Thyroid gland (tissue), 4 donors: ENCODE measurements around the gene ENOX2. TPM values are rescaled to one million over a fixed set of nuclear protein-coding genes. Genes with fewer than 3 reads are reported as not detected.

Experiments used
- DNase-seq, 2 donors: peaks; one replicate each; pipeline ENCODE4 v3.0.0-alpha.2; 2019
- H3K27ac ChIP-seq, 3 donors: fragments of 200-600 bp; sonication (generic); 1 replicate in 2 of 3; 2 replicates in 1 of 3; pipeline ENCODE4 v1.5.1; 2016 to 2019; ENCODE audit warnings: mild to moderate bottlenecking in 1 of 3, moderate library complexity in 1 of 3
- H3K27me3 ChIP-seq: fragments of 200-600 bp; sonication (generic); one replicate; pipeline ENCODE4 v1.5.1; 2019
- H3K36me3 ChIP-seq, 2 donors: fragments of 200-600 bp; sonication (generic); one replicate each; pipeline ENCODE4 v1.5.1; 2016 to 2019
- H3K4me1 ChIP-seq, 2 donors: fragments of 200-600 bp; sonication (generic); one replicate each; pipeline ENCODE4 v1.5.1; 2017 to 2019
- H3K4me3 ChIP-seq, 3 donors: fragments of 200-600 bp; sonication (generic); replicated peaks in 1 of 3; 1 replicate in 2 of 3; 2 replicates in 1 of 3; pipeline ENCODE4 v1.5.1; 2016; ENCODE audit warnings: mild to moderate bottlenecking in 1 of 3
- H3K9me3 ChIP-seq: fragments of 200-600 bp; sonication (generic); one replicate; pipeline ENCODE4 v1.5.1; 2017
- CTCF ChIP-seq, 6 experiments: fragments of 200-600 bp in 3 of 6; fragments of 450-650 bp in 3 of 6; sonication (generic) in 3 of 6; IDR thresholded peaks; one replicate each; pipeline ENCODE4 v1.5.1; 2016 to 2019; ENCODE audit warnings: antibody characterized with exemption in 6 of 6, mild to moderate bottlenecking in 2 of 6, inconsistent platforms in 1 of 6, moderate library complexity in 1 of 6
- POLR2A ChIP-seq, 2 donors: fragments of 450-650 bp; IDR thresholded peaks; one replicate each; pipeline ENCODE4 v1.6.1; 2017; ENCODE audit warnings: antibody characterized with exemption in 2 of 2, mild to moderate bottlenecking in 2 of 2, moderate library complexity in 1 of 2
- WGBS, 2 donors: methylation state at CpG; one replicate each; pipeline ENCODE4 v1.1.5; 2017; 5-methylcytosine and 5-hydroxymethylcytosine counted together
- intact Hi-C: fragments of 100-400 bp; cut with DNase I; formaldehyde crosslinking; loops from one replicate; pipeline ENCODE4 v1.15.1; 2023
- total RNA-seq, 4 donors: library from RNA; depleted of rRNA; stranded (reverse); fragments of >200 nt; gene quantifications; one replicate each; pipeline ENCODE4 v1.2.3, GENCODE V29; 2016

Gene ENOX2
- total RNA-seq, 4 donors from 2014 or later: 11.8 to 25.2 (median 20.1) TPM

- no peak overlapping the region for H3K27ac ChIP-seq
- TF ChIP-seq POLR2A (IDR thresholded peaks at IDR 0.05) (no peak), CTCF (IDR thresholded peaks at IDR 0.05) (no peak)
- H3K27me3 ChIP-seq: no peaks in the 10 kb centered on the region
- WGBS, 2 donors: 94 to 99% methylated on average over 4 of the region's 4 CpGs
- H3K4me1 ChIP-seq: no peaks in the 10 kb centered on the region
- DNase-seq: no peak
- no peaks in the 10 kb centered on the region for H3K9me3 ChIP-seq
- intact Hi-C loops: no loop called here
- no peak overlapping the region for H3K4me3 ChIP-seq
- no peaks in the 10 kb centered on the region for H3K36me3 ChIP-seq
Observed at GRCh38 chrX:130830599-130831346, 72.2 kb downstream of the ENOX2 start.

GRCh38 chrX:130829526-130830515 is 73.2 kb downstream of the ENOX2 start:
- no peaks in the 10 kb centered on the region for H3K9me3 ChIP-seq
- TF ChIP-seq POLR2A (IDR thresholded peaks at IDR 0.05): no peak
- no peak for TF ChIP-seq CTCF (IDR thresholded peaks at IDR 0.05)
- no peak overlapping the region for H3K27ac ChIP-seq
- no peaks in the 10 kb centered on the region for H3K4me1 ChIP-seq
- H3K27me3 ChIP-seq: no peaks in the 10 kb centered on the region
- DNase-seq: no peak
- intact Hi-C loops: no loop called here
- no peak overlapping the region for H3K4me3 ChIP-seq
- 95 to 100% methylated on average over 2 of the region's 2 CpGs for WGBS, 2 donors
- H3K36me3 ChIP-seq: no peaks in the 10 kb centered on the region

- Histone ChIP-seq H3K27me3 (no peaks in the 10 kb centered on the region), H3K4me3 (no peak overlapping the region), H3K9me3 (no peaks in the 10 kb centered on the region), H3K4me1 (no peaks in the 10 kb centered on the region), H3K27ac (no peak overlapping the region), H3K36me3 (no peaks in the 10 kb centered on the region)
- DNase-seq: no peak
- no peak for TF ChIP-seq CTCF (IDR thresholded peaks at IDR 0.05)
- no peak for TF ChIP-seq POLR2A (IDR thresholded peaks at IDR 0.05)
- intact Hi-C loops: no loop called here
- WGBS, 2 donors: 93 to 94% methylated on average over 3 of the region's 3 CpGs
Observed at GRCh38 chrX:130828641-130829040, 74.4 kb downstream of the ENOX2 start.

GRCh38 chrX:130827648-130828047 is 75.4 kb downstream of the ENOX2 start:
- Histone ChIP-seq H3K4me3 (no peak overlapping the region), H3K36me3 (no peaks in the 10 kb centered on the region), H3K27ac (no peak overlapping the region), H3K27me3 (no peaks in the 10 kb centered on the region), H3K9me3 (no peaks in the 10 kb centered on the region), H3K4me1 (no peaks in the 10 kb centered on the region)
- WGBS, 2 donors: 93 to 97% methylated on average over 2 of the region's 2 CpGs
- DNase-seq: no peak
- TF ChIP-seq POLR2A (IDR thresholded peaks at IDR 0.05) (no peak), CTCF (IDR thresholded peaks at IDR 0.05) (no peak)
- intact Hi-C loops: no loop called here

GRCh38 chrX:130826249-130826648 is 76.8 kb downstream of the ENOX2 start:
- H3K27me3 ChIP-seq: no peaks in the 10 kb centered on the region
- H3K4me1 ChIP-seq: no peaks in the 10 kb centered on the region
- H3K27ac ChIP-seq: no peak overlapping the region
- no peaks in the 10 kb centered on the region for H3K36me3 ChIP-seq
- intact Hi-C loops: no loop called here
- no peaks in the 10 kb centered on the region for H3K9me3 ChIP-seq
- no peak for DNase-seq
- WGBS, 2 donors: 80 to 90% methylated on average over 1 of the region's 1 CpG
- TF ChIP-seq CTCF (IDR thresholded peaks at IDR 0.05) (no peak), POLR2A (IDR thresholded peaks at IDR 0.05) (no peak)
- no peak overlapping the region for H3K4me3 ChIP-seq
